Kidney epithelial cell (primary cell): Measurements from ENCODE around the gene TMEM140. TPM values are rescaled to one million over a fixed set of nuclear protein-coding genes. Genes with fewer than 3 reads are reported as not detected.

Experiments used
- DNase-seq: peaks from one replicate; pipeline ENCODE4 v3.0.0-alpha.2; 2010; ENCODE audit warnings: low read depth
- H3K27me3 ChIP-seq: 2 replicates; pipeline ENCODE4 v1.6.0; 2011; ENCODE audit warnings: low read length; ENCODE audit not compliant: control insufficient read depth, insufficient read depth
- H3K36me3 ChIP-seq: 2 replicates; pipeline ENCODE4 v1.5.1; 2011; ENCODE audit warnings: low read length; ENCODE audit not compliant: control insufficient read depth, insufficient read depth
- H3K4me3 ChIP-seq: 2 replicates; pipeline ENCODE4 v1.5.1; 2011; ENCODE audit warnings: low read depth, mild to moderate bottlenecking, control low read depth, low read length
- CTCF ChIP-seq: IDR thresholded peaks from 2 replicates; pipeline ENCODE4 v1.5.1; 2011; ENCODE audit warnings: mild to moderate bottlenecking, moderate library complexity, low read length, control low read depth, inconsistent platforms; ENCODE audit not compliant: insufficient read depth, poor library complexity, severe bottlenecking
- total RNA-seq: library from RNA; depleted of rRNA; stranded (reverse); fragments of >200 nt; gene quantifications from 2 replicates; pipeline ENCODE4 v1.2.3, GENCODE V29; 2015

The TMEM140 gene
- total RNA-seq, 1 donor from 2014 or later, result 1.8 TPM

- no peak overlapping the region for H3K4me3 ChIP-seq
- H3K27me3 ChIP-seq, result no peaks in the 10 kb centered on the region
- TF ChIP-seq CTCF, result no peak
- no peak for DNase-seq
- peaks cover 4% of the 10 kb centered on the region for H3K36me3 ChIP-seq
Observed at GRCh38 chr7:135204341-135204749, 56.5 kb downstream of the TMEM140 start.

GRCh38 chr7:135204876-135205275 is 57.0 kb downstream of the TMEM140 start:
- H3K4me3 ChIP-seq, result no peak overlapping the region
- H3K27me3 ChIP-seq, result no peaks in the 10 kb centered on the region
- H3K36me3 ChIP-seq, result peaks cover 4% of the 10 kb centered on the region
- DNase-seq, result no peak
- TF ChIP-seq CTCF, result no peak

DNA sequence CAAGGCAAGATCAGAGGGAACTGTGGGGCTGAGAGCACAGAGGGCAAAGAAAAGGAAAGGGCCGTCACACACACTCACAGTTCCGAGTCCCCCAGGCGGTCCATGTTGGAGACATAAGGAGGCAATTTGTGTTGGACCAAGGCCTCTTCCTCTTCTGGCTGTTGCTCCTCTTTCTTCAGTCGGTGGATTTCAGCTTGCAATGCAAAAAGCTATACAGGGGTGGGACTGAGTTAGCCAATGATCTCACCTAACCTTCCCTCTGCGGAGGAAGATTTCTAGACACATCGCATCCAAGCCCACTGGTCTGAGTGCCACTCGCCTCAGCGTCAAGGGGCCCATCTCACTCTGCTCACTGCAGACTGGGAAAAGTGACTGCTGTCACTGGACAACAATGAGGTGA is 58.0 kb downstream of the TMEM140 start:
- TF ChIP-seq CTCF, result no peak
- Histone ChIP-seq H3K4me3 (no peak overlapping the region), H3K36me3 (peaks cover 4% of the 10 kb centered on the region), H3K27me3 (no peaks in the 10 kb centered on the region)
- no peak for DNase-seq

- H3K27me3 ChIP-seq, result no peaks in the 10 kb centered on the region
- TF ChIP-seq CTCF, result no peak
- DNase-seq, result no peak
- H3K36me3 ChIP-seq, result peaks cover 4% of the 10 kb centered on the region
- no peak overlapping the region for H3K4me3 ChIP-seq
Observed at GRCh38 chr7:135206941-135207391, 59.1 kb downstream of the TMEM140 start.

- H3K4me3 ChIP-seq, result no peak overlapping the region
- no peak for TF ChIP-seq CTCF
- no peak for DNase-seq
- no peaks in the 10 kb centered on the region for H3K27me3 ChIP-seq
- H3K36me3 ChIP-seq, result peaks cover 4% of the 10 kb centered on the region
Observed at GRCh38 chr7:135207406-135208101, 59.7 kb downstream of the TMEM140 start.
